GM21786 (cell line): Measurements from ENCODE around the gene STON1.
"Not testable (repeated sequence)": the region's sequence is repeated elsewhere in the genome, so short reads cannot be mapped to it uniquely, and the experiment has no call there.

ENCODE experiments used
- ATAC-seq: cut with Tn5 transposase; IDR thresholded peaks from one replicate; pipeline ENCODE4 v1.9.1; 2021; ENCODE audit not compliant: unreplicated experiment

The STON1 gene

GRCh38 chr2:48528431-48528830, 1.5 kb upstream of the STON1 start:
- no peak for ATAC-seq

GRCh38 chr2:48529194-48529593, 760 bp upstream of the STON1 start:
- ATAC-seq, result no peak

- no peak for ATAC-seq
Observed at GRCh38 chr2:48529676-48530032, 300 bp upstream of the STON1 start.

GRCh38 chr2:48531141-48531648, 1.2 kb downstream of the STON1 start:
- ATAC-seq, result no peak

- no peak for ATAC-seq
Observed at GRCh38 chr2:48532174-48532573, 2.2 kb downstream of the STON1 start.

- no peak for ATAC-seq
Observed at GRCh38 chr2:48532824-48533223, 2.9 kb downstream of the STON1 start.

- ATAC-seq, result no peak
Observed at GRCh38 chr2:48534781-48535180, 4.8 kb downstream of the STON1 start.

- no peak for ATAC-seq
Observed at GRCh38 chr2:48540237-48540935, 10.4 kb downstream of the STON1 start.

- no peak for ATAC-seq
Observed at GRCh38 chr2:48541666-48542389, 11.9 kb downstream of the STON1 start.

GRCh38 chr2:48543895-48544294, 13.9 kb downstream of the STON1 start:
- no peak for ATAC-seq

- ATAC-seq, result no peak
Observed at GRCh38 chr2:48545244-48545643, 15.3 kb downstream of the STON1 start.

- no peak for ATAC-seq
Observed at GRCh38 chr2:48548840-48549239, 18.9 kb downstream of the STON1 start.

- ATAC-seq, result no peak
Observed at GRCh38 chr2:48549972-48550371, 20.0 kb downstream of the STON1 start.

GRCh38 chr2:48551548-48551947, 21.6 kb downstream of the STON1 start:
- ATAC-seq, result no peak

GRCh38 chr2:48555071-48555470, 25.1 kb downstream of the STON1 start:
- not testable (repeated sequence) for ATAC-seq

GRCh38 chr2:48558456-48558855, 28.5 kb downstream of the STON1 start:
- ATAC-seq, result no peak

GRCh38 chr2:48560546-48561209, 30.7 kb downstream of the STON1 start:
- ATAC-seq, result no peak

GRCh38 chr2:48562281-48562680, 32.3 kb downstream of the STON1 start:
- ATAC-seq, result no peak

GRCh38 chr2:48566592-48567310, 36.8 kb downstream of the STON1 start:
- ATAC-seq, result no peak

GRCh38 chr2:48567671-48568070, 37.7 kb downstream of the STON1 start:
- no peak for ATAC-seq

GRCh38 chr2:48568547-48568946, 38.6 kb downstream of the STON1 start:
- ATAC-seq, result no peak
